Activated CD4-positive, alpha-beta T cell treated with anti-CD3 and anti-CD28 coated beads, Interleukin-2, amount 50 U/mL, for 4 hours (primary cell): ENCODE data around the gene IL1RAPL1.

Experiments
- DNase-seq, 2 experiments: peaks; one replicate each; pipeline ENCODE4 v3.0.0-alpha.2; 2020

IL1RAPL1 gene

DNA sequence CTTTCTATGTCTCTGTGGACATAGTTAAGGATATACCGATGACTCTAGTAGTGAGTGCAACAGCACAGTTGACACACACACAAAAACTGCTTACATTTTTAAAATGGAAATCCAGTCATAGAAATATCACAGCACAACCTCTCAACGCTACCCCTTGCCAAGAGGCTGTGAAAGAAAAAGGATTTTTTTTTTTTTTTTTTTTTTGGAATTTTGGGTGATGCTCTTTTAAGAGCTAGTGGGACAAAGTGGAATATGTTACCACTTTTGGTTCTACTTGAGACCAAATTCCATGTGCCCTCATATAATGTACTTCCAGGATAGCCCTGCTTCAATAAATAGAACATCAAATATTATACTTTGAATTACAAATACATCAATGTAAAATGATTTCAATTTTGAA, 1247.1 kb downstream of the IL1RAPL1 start:
- no peak for DNase-seq

DNA sequence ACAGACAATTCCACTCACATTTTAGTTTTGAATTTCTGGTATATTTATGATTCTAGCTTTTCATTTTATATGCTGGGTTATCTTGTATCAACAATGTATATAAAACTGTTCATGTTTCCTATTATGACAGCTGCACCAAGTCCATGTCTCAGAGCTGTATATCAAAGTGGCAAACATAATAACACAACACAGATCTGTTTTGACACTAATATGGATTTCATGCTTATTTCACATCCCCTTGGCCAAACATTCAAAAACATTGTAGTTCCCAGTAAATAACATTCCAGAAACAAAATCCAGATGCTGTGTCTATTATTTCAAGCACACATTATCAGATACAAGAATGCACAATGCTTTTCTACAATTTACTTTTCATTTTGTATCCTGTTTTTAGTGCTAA, 1247.5 kb downstream of the IL1RAPL1 start:
- DNase-seq: no peak

DNA sequence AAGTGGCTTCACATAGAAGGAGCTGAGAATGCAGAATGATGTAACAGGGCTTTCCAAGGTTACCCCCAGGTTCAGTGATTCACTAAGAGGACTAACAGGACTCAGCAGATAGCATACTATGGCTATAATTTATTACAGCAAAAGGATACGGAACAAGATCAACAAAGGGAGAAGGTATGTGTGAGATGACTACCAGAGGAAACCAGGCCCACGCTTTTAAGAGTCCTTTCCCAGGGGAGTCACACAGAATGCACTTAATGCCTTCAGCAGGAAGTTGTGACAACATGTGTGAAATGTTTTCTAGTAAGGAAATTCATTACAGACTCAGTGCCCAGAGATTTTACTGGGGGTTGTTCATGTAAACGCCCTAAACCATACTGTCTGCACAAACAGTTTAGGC, 1254.5 kb downstream of the IL1RAPL1 start:
- no peak for DNase-seq

GRCh38 chrX:29842552-29842951, 1255.3 kb downstream of the IL1RAPL1 start:
- DNase-seq: no peak

DNA sequence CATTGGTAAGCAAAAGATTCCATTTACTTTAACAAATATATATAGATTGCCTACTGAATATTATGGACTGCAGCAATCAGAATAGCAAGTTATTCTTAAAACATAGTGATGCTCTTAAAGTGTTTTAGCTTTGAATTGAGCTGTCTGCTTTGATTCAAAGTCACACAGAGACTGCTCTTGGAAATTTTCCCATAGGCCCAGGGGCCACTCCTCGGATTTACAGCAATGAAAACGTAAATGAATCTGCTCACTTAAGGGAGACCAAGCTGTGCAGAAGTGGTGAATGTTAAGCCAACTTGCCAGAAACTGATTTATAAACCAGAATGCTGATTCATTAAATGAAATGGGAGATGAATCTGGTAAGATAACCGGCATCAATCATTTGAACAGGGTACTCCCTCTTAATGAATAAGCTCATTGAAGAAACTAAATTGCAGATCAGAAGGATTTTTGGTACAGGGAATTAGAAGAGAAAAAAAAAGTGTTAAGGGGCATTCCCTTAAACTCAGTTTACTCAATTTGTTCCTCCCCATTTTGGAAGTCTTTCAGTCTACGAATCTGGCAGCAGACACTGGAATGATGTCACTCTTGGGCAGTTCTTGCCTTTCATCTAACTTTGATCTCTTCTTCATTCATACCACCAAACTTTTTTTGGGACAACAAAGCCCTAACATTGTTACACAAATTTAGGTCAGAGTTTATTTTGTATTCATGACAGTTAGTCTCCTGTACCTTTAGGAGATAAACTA, 1264.8 kb downstream of the IL1RAPL1 start:
- DNase-seq: no peak

GRCh38 chrX:29852767-29853166, 1265.5 kb downstream of the IL1RAPL1 start:
- no peak for DNase-seq

GRCh38 chrX:29858714-29859113, 1271.5 kb downstream of the IL1RAPL1 start:
- no peak for DNase-seq

- DNase-seq: no peak
Measured at GRCh38 chrX:29862126-29862677, 1275.0 kb downstream of the IL1RAPL1 start.

DNA sequence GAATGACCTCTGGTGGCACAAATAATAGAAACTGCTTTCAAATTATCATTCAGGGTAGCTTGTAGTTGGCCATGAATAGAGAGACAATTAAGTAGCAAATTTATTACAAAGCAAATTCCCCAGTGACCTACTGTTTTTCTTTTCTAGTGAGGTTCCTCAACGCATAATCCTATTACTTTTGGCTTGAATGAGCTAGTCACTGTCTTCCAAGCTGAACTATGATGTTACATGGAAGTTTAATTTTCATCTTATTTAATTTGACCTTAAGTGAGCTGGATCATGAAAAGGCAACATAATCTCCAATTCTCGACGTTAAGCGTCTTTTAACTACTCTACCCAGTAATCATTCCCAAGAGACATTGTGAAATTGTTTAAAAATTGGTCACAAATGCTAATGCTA, 1280.7 kb downstream of the IL1RAPL1 start:
- no peak for DNase-seq

- no peak for DNase-seq
Measured at GRCh38 chrX:29869837-29870236, 1282.6 kb downstream of the IL1RAPL1 start.

- DNase-seq: no peak
Measured at GRCh38 chrX:29870608-29871007, 1283.4 kb downstream of the IL1RAPL1 start.

GRCh38 chrX:29872831-29873230, 1285.6 kb downstream of the IL1RAPL1 start:
- DNase-seq: no peak

GRCh38 chrX:29876733-29877132, 1289.5 kb downstream of the IL1RAPL1 start:
- DNase-seq: no peak

- DNase-seq: no peak
Measured at GRCh38 chrX:29880977-29881376, 1293.7 kb downstream of the IL1RAPL1 start.

- DNase-seq: no peak
Measured at GRCh38 chrX:29890004-29890403, 1302.8 kb downstream of the IL1RAPL1 start.

DNA sequence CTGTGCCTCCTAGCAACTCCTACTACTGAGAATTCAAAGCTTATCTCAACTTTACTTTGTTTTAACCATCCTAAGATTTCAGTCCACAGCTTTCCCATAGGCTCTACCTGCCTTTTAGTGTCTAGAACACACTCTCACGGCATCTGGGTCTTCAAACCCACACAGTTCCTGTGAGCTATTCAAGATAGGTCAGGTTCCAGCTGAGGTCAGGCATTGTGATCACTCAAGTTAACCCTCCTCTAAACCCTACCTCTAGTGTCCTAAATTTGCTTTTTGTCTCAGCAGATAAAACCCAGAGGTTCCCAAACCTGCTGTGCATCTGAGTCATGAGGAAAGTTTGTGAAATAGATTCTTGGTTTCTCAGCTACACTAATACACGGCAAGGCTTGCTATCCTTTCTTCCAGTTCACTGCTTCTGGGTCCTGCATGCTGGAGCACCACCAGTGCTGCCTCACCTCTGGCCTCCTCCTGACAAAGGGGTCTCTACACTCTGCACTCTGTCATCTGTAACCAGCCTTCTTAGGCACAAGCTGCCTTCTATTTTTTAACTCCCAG, 1303.5 kb downstream of the IL1RAPL1 start:
- DNase-seq: no peak

GRCh38 chrX:29902004-29902403, 1314.8 kb downstream of the IL1RAPL1 start:
- DNase-seq: no peak

DNA sequence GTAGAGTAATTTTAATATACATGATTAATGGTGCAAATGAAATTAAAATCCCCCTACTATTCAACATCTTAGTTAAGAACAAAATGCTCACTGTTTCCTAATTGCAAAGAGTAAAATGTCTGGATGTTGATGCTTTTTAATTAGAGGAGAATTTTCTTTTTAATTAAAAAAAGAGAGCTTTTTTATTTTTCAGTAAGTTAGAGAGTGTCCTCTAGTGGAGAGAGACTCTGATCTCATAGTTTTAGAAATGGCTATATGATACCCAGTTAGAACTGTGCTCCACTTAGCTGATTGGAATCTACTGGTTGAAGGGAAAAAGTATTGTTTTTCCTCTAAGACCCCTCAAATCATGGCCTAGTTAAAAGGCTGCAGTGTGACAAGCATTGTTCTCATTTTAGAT, 1316.1 kb downstream of the IL1RAPL1 start:
- DNase-seq: no peak

- no peak for DNase-seq
Measured at GRCh38 chrX:29911673-29912072, 1324.4 kb downstream of the IL1RAPL1 start.

- DNase-seq: no peak
Measured at GRCh38 chrX:29913647-29914046, 1326.4 kb downstream of the IL1RAPL1 start.

DNA sequence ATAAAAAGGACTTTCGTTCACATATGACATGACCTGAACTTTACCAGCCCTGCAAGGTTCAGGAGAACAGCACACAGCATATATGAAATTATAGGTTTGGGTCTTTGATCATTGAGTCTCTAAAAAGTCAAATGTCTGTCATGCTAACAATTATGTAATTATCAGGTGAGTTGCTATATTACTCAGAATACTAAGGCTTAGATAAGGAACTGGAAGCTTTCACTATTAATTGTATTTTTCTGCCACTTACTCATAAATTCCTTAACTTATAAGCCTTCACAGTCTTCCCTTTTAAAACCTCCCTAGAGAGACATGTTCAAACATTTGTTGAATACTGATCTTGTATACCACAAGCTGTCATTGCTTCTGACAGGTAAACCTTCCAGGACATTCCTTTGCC, 1335.4 kb downstream of the IL1RAPL1 start:
- no peak for DNase-seq

DNA sequence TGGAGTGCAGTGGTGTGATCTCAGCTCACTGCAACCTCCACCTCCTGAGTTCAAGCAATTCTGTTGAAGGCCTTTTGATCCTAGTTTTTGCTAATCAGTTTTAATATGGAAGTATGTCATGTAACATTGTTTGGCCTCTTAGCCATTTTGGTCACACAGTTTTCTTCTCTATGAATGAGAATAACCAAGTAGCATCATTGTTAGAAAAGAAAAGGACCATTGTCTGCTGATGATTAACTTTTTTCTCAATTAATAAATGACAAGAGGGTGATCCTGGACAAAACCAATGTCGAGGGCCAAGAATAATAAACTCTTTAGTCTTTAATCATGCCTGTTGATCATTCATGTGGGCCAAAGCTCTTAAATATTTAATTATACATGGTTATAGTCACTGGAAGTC, 1338.8 kb downstream of the IL1RAPL1 start:
- no peak for DNase-seq

DNA sequence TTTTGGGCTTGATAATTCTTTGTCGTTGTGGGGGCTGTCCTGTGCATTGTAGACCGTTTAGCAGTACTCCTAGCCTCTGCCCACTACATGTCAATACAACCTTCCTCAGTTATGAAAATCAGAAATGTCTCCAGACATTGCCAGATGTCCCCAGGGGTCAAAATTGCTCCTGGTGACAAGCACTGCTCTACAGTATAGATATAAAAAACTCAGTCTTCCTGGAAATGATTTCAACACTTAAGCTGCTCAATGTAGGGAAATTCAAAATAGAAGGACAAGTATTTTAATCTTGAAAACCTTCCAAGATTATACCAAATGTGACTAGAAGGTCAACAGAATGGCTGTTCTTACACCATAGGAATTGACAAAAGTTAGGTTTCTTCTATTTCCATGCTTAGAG, 1339.4 kb downstream of the IL1RAPL1 start:
- DNase-seq: no peak

DNA sequence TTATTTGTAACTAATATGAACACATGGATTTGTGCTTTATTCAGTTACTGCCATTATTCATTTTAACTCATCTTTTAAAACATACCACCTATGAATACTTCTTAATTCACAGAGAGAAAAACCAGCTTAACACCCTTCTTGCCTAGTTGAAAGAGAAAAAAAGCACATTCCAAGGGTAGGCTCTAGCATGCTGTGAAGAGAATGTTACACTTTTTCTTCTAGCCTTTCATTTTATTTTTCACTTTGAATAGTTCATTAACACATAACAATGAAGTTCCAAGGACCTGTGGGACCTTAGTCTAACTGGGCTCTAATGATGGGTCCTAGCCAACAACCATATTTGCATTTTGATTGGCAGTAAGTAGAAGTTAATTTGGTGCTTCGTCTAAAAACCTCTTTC, 1348.2 kb downstream of the IL1RAPL1 start:
- DNase-seq: no peak

- DNase-seq: no peak
Measured at GRCh38 chrX:29940750-29941149, 1353.5 kb downstream of the IL1RAPL1 start.
